HG02840 (cell line): ENCODE results near the gene MIPOL1.

Source experiments
- ATAC-seq: cut with Tn5 transposase; IDR thresholded peaks from one replicate; pipeline ENCODE4 v1.9.1; 2021; ENCODE audit warnings: mild to moderate bottlenecking, moderate library complexity, moderate number of reproducible peaks; ENCODE audit not compliant: unreplicated experiment, low FRiP score

Gene MIPOL1

DNA sequence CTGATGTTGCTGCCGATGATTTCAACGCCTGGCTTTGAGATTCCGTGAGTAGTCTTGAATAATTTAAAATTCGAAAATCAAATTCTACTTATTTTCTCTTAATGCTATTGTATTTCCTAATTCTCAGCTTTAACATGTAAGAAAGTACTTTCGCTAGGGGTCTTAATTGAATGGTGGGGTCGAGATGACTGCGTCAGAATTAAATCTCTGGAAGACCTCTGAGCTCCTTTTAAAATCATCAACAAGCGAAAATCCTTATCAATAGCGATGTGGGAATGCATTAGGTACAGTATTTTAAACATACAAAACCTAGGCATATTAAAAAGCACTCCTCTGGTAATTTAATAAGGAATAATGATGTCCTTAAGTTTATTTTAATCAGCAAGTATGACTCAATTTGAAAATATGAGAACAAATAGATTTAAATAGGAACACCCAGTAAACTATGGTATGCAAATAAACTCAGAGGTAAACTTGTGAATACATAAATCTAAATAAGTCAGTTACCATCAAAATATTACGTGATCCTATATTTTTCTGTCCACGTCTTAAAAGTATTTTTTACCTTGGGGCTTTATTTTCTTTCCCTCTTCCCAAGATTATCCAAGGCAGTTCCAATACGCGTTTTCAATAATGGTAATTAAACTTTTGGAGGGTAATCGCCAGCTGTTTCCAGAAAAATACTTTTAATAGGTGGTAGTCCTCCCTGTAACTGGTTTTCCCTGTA, 395.9 kb downstream of the MIPOL1 start:
- no peak for ATAC-seq

DNA sequence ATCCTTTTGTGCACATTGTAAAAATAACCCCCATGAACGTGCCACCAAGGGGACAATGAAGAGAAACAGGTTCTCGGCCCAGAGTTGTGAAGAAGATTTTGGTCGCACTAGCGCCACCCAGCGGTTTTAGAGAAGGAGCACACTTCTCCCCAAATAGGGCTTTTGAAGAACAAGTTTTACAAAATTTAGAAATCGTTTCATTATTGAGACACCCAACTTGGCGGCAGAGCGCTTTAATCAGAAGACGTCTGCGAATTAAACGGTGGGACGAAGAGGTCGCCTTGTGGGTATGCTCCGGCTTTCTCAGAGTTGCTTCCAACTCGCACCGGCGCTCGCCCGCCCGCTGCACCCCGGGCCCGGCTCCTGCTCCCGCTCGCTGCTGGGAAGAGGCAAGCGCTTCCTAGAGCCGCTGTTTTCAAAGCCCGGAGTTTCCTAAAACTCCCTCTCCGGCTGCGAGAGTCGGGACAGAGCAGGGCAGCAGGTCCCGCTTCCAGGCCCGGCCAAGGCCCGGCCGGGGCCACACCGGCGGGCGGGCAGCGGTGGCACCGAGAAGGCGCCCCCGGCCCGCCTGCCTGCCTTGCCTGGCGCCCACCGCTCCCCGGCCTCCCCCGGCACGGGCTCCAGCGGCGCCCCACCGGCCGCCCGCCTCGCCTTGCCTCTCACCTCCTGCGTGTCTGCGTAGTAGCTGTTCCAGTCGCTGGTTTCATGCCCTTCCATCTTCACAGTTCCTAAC, 396.7 kb downstream of the MIPOL1 start:
- ATAC-seq = no peak

DNA sequence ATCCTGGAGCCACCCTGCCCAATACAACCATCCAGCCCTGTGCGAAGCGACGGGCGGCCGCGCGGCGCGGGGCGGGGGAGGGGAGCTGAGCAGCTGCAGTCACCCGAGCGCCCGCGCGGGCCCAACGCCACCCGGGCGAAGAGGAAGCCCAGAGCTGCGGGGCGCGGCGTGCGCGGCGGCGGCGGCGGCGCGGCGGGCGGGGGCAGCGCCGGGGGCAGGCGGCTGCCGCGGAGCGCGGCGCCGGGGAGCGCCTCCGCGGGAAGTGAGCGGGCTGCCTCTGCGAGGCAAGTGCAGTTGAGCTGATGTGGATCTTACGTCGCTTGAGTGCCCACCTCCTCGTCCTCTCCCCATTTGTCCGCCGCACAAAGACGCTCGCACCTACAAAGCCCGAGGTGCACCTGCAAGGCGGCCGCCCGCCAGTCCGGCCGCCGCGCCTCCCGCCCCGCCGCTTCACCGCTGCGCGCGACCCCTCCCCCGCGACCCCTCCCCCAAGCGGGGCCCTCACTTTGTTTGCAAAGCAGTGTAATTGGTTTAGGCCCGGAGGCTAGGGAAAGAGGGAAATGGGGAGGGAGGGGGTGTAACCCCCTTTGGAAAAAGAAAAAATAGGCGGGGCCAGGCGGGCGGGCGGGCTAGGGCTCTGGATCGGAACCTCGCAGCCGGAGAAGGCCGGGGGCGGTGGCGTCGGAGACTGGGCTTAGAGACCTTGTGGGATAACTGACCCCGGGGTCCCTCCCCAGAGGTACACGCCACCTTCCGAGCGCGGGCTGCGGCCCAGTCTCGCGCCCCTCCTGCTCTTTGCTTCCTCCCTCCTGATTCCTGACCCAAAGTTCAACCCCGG, 397.5 kb downstream of the MIPOL1 start, which contains the start of the genes FOXA1 and TTC6:
FOXA1 (minus strand) TSS at position 279 of the 838 bp plus-strand sequence; CDS start at position 2, 277 bp downstream.
TTC6 (plus strand) TSS at position 659 of the 838 bp plus-strand sequence. CDS start 26,436 bp downstream, outside the sequence.
- no peak for ATAC-seq

DNA sequence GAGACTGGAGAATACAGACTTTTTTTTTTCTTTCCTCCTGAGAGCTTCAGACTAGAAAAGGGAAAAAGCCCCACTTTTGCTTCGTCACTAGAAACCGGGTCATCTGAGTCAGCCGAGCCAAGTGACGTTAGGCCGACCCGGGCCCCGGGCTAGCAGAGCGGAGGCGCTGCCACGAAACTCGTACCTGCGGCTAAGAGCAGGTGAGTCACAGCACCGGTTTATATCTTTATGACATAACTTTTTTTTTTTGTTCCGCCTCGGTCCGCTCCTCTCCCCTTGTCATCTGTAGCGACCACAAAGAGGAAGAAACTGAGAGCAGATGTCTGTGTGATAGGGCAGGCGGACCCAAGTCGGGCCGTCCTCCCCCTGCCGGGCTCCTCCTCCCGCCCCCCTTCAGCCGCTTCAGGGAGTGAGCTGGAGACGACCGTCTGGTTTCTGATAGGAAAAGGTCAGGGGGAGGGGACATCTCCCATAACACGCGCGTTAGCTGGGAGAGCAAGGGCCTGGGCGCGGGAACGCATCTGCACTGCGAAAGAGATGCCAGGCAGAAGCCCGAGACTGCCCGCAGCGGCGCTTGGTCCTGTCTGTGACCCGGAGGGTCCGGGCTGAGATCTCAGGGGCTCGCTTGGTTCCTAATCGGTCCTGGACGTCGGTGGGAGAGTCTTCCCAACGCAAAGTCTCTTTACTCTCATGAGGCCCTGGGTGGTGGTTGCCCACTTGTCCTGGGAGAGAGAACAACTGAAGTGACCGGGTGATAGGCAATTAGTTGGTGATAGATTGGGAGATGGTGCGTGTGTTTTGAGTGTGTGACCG, 398.3 kb downstream of the MIPOL1 start:
- ATAC-seq = peak; percentile 56

DNA sequence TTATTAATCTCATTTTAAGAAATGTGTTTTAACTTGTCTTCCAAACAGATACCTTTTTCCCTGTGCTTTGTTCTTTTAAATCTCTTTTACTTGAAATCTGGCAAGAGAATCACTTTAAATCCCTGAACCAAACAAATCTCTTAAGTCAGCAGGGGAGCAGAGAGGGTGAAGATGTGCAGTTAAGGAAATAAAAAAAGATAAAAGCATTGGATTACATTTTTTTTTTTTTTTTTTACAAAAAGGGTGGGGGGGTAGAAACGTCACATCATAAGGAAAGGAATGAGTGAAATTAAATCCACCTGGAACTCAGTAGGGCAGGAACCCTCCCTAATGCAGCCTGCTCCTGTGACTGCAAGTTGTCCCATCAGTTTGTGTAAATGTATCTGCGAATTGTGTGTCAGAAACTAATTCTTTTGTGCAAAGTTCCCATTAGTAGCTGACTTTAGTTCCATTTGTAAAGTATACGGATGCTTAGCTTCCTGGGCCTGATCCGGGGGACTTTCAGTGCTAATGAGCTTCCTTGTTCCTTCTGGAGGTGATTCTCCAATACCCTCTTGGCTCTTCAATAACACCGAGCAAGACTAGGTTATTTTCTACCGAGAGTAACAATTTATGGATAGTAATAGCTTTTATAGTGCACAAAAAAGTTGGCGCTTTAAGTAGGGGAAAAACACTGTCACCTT, 399.2 kb downstream of the MIPOL1 start:
- ATAC-seq = no peak

DNA sequence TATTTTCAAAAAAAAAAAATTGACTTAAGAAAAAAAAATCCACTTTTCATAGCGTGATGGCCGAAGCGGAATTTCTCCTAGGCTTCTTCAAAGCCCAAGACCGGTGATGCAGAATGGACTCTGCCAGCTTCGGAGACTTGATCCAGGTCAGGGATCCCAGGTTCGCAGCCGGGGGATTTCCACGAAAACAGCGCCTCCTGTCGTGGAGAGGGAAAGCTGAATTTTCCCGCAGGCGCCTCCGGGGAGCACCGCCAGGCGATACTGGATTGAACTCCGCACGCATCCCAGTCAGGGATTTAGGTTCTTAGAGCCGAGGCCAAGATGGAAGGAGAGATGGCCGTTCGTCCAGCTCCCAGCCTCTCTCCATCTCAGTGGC, 399.8 kb downstream of the MIPOL1 start:
- no peak for ATAC-seq

DNA sequence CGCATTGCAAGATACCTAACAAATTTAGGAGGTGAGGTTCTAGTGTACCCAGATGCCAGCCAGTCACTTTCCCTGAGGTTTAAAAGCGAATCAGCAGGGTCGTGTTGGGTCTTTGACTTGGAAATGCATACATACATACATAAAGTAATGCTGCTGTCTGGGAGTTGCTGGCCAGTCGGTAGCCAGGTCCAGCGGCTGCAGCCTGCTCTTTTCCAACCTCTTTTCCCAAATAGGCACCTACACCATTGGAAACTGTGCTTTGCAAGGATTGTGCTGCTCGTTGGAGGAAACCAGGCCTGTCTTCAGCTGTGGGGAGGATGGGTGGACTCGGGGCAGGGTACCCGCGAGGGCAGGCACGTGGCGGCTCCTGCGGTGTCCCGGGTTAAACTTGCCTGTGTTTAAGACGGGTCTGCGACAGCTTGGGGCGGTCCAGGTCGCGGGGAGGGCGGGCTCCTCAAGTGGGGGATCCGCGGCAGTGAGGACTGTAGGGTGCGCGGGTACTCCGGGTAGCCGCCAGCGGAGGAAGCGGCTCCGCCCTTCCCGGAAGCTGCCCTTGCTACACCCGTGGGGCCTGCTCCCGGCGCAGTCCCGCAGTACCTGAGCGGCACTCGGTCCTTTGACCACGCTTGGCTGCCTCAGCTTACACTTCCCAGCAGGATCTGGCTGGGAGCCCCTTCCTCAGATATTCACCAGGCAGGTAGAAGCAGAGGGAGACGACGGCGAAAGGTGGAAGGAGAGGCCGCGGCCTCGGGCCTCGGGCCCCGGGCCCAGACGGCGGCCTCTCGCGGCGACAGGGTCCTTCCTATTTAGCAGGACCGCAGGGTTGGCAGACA, 400.4 kb downstream of the MIPOL1 start:
- no peak for ATAC-seq

DNA sequence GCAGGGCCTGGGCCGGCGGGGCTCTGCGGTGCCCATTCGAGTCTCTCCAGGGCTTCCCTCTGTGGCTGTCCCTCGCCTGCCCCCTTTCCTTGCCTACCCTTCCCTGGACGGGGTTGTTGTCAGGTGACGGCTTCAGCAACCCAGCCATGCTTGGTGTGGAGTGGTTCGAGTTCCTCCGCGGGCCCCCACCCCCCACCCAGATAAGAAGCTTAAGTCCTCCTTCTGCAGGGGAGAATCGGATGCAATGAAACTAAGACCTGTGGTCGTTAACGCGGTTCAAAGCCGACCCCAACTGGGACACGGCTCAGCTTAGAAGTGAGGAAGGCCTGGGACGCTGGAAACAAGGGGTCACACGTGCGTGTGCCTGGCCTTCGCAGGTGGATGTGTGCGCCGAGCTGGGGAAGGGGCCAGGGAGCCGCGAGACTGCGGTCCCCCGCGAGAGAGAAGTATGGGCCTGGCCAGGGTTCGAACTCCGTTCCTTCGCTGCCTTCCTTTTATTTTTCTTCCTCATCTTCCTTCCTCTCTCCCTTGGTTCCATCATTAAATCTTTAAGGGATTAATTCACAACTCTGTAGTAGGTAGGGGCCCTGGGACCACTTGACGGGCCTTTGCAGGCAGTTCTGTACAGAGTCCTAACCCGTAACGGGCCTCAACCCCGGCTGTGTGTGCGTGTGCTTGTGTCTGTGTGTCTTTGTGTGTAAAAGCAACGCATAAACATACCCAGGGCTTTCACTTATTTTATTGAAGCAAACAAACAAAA, 401.2 kb downstream of the MIPOL1 start:
- no peak for ATAC-seq

DNA sequence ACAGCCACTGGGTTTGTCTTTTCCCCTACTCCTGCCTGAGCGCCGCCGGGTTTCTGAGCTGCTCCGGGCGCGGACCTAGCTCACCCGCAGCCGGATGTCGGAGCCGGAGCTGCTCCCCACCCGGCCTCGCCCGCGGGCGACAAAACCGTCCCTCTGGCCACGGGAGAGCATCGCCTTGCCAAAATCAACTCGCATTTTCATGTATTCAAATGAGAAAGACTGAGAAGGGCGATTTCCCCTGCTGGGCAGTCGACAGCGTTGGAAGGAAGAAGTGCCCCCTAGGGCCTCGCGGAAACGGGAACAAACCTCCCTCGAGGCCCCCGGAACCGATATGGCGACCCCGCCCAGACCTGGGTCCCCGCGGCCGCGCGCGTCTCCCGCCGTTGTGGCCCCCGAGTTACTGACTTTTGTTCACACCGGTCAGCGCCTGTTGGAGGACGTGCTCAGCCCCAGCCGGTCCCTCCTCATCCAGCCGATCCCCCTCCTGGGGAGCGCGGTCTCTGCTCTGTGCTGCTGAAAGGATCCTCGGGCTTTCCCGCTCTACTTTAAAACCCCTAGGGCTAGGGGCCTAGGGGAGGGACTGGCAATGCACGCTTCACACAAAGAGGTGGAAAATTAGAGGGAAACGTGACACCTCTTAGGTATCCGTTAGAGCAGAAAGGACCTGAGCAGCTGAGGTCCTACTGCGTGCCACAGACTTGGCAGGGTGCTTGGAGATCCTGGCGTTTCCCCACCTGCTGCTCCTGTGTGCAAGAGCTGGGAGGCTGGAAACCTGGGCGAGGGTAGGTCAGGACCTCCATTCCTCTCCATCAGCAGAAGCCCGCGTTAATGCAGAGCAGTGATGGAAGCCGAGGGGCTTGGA, 402.0 kb downstream of the MIPOL1 start:
- ATAC-seq = no peak

DNA sequence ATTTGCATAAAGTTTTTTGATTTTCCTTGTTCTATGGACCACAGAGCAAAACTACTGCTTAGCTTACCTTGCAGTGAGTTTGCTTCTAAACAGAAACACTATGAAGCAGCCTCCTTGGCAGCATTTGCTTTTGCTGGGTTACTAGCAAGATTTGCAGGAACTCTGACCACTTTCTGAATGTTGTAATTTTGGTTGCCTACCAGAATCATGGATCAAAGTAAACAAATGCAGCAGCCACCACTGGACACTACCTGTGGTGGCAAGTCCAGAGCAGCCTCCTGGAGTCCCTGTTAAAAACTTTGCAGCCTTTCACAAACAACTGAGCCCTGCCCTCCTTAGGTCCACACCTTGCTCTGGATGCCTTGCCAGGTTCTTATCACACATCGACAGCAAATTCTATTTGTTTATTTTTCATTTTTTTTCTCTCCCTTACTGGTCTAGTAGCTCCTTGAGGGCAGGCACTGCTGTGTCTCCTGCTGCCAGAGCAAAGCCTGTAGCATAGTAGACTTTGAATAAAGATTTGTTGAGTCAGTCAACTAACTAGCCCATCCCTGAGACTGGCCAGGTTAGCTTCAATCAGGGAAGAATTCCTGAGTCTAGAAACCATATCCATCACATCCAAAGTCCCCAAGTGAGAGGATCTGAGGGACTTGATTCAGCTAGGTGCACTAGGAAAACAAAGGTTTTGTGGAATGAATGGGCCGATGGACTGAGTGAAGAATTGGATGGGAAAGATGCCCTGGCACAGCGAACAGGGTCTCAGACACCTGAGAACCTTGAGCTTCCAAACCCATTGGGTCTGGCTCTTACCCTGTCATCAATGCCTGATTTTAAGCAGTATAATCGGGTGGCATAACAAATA, 403.4 kb downstream of the MIPOL1 start:
- no peak for ATAC-seq

DNA sequence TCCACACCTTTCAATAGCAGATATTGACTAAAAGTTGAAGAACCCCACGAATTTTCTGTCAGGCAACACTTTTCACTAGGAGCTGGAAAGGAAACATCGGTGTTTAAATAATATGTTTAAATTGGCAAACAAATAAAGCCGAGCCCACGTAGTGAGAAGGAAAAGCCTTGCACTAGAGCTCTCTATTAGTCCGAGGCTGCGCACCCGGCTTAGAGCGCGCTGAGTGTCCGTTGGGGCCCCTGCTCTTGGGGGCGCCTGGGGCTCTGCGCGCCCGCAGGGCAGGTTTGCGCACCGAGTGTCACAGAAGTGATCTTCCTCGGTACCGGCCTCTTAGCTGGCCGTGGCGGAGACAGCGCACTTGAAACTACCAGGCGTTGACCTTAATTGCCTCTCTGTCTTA, 404.1 kb downstream of the MIPOL1 start:
- ATAC-seq = no peak
